DND-41 (cell line): ENCODE data around the gene FLVCR2.

Source experiments
- ATAC-seq: fragments of 200-7000 bp; cut with Tn5 transposase; 3 replicates; pipeline ENCODE4 v1.9.1; 2021; ENCODE audit warnings: low read depth; ENCODE audit not compliant: insufficient read depth
- DNase-seq: peaks from one replicate; pipeline ENCODE4 v3.0.0-alpha.2; 2020
- H2AFZ ChIP-seq: 2 replicates; pipeline ENCODE4 v1.6.0; 2012; ENCODE audit warnings: low read depth, low read length
- H3K27ac ChIP-seq: 2 replicates; pipeline ENCODE4 v1.5.1; 2012; ENCODE audit warnings: low read length, inconsistent platforms
- H3K27me3 ChIP-seq: fragments of 200-600 bp; sonication (generic); 2 replicates; pipeline ENCODE4 v1.6.0; 2012; ENCODE audit warnings: low read length, mild to moderate bottlenecking, inconsistent platforms; ENCODE audit not compliant: insufficient read depth, poor library complexity
- H3K36me3 ChIP-seq: 2 replicates; pipeline ENCODE4 v1.5.1; 2012; ENCODE audit warnings: low read length, inconsistent platforms; ENCODE audit not compliant: insufficient read depth
- H3K4me1 ChIP-seq: 2 replicates; pipeline ENCODE4 v1.5.1; 2012; ENCODE audit warnings: mild to moderate bottlenecking, low read length; ENCODE audit not compliant: insufficient read depth
- H3K4me2 ChIP-seq: 2 replicates; pipeline ENCODE4 v1.6.0; 2012; ENCODE audit warnings: mild to moderate bottlenecking, moderate library complexity, low read length, inconsistent platforms; ENCODE audit not compliant: insufficient read depth
- H3K4me3 ChIP-seq, 2 experiments: fragments of 200-600 bp in 1 of 2; shearing (Covaris generic) in 1 of 2; 2 replicates each; pipeline ENCODE4 v1.5.1; 2012 to 2016; ENCODE audit warnings: inconsistent platforms in 2 of 2, low read length in 2 of 2, mild to moderate bottlenecking in 2 of 2, low read depth in 1 of 2, moderate library complexity in 1 of 2
- H3K79me2 ChIP-seq: 2 replicates; pipeline ENCODE4 v1.6.0; 2012; ENCODE audit warnings: low read length, inconsistent platforms; ENCODE audit not compliant: insufficient read depth
- H3K9ac ChIP-seq: 2 replicates; pipeline ENCODE4 v1.6.0; 2012; ENCODE audit warnings: low read depth, mild to moderate bottlenecking, inconsistent platforms, low read length, moderate library complexity
- H3K9me3 ChIP-seq: 2 replicates; pipeline ENCODE4 v1.5.1; 2012; ENCODE audit warnings: low read length, moderate library complexity, mild to moderate bottlenecking, inconsistent platforms; ENCODE audit not compliant: insufficient read depth, severe bottlenecking
- H4K20me1 ChIP-seq: 2 replicates; pipeline ENCODE4 v1.6.0; 2012; ENCODE audit warnings: low read length; ENCODE audit not compliant: insufficient read depth
- CTCF ChIP-seq: IDR thresholded peaks from 2 replicates; pipeline ENCODE4 v1.5.1; 2012; ENCODE audit warnings: borderline replicate concordance, low read length, moderate library complexity, mild to moderate bottlenecking; ENCODE audit not compliant: poor library complexity, severe bottlenecking; ENCODE audit errors: extremely low read depth
- EZH2 ChIP-seq: IDR thresholded peaks from 3 replicates; pipeline ENCODE4 v1.6.1; 2012; ENCODE audit warnings: borderline replicate concordance, low read depth, mild to moderate bottlenecking, moderate library complexity, low read length, inconsistent platforms; ENCODE audit not compliant: severe bottlenecking

FLVCR2 gene

DNA sequence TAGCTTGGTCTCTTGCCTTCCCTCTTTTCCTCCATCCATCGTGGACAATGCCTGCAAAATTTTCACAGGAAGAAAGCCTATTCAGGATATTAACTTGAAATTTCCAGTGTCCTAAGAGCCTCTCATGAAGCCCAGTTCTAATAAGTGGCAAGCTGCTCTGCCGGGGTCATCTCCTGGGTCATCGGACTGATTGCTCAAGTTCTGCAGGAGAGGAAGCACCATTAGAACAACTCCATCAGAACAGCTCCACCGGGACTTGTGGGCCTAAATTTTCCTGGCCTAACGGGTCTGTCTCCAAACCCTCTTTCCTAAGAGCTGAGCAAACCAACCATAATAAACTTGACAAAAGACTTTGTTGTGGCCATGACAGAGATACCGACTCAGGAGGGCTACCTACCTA lies 68.3 kb downstream of the FLVCR2 start:
- Histone ChIP-seq H3K9me3 (no peaks in the 10 kb centered on the region), H3K36me3 (peaks cover 33% of the 10 kb centered on the region), H3K4me3 (no peak overlapping the region), H3K27me3 (no peaks in the 10 kb centered on the region), H3K4me2 (no peak overlapping the region), H3K9ac (no peak overlapping the region), H3K4me1 (no peaks in the 10 kb centered on the region), H3K27ac (no peak overlapping the region), H3K79me2 (no peaks in the 10 kb centered on the region), H4K20me1 (no peaks in the 10 kb centered on the region), H2AFZ (no peak overlapping the region)
- no peak for ATAC-seq
- no peak for TF ChIP-seq EZH2
- no peak for TF ChIP-seq CTCF
- no peak for DNase-seq

DNA sequence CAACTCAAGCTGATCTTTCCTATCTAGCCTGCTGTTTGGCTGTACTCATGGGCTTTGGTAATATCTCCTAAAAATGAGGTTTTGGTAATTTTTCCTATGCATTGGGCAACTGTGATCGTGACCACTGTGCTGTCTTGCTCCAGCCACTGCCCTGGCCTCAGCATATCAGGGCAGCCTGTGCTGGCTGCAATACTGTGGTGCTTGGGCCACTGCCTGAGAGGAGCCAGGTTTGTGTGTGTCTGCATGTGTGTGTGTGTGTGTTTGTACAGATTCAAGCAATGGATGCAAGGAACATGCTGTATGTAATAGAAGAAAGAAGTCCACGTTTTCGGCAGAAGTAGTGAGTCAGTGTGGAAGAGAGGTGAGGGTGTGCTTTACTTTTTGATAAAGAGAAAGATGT lies 69.2 kb downstream of the FLVCR2 start:
- H3K79me2 ChIP-seq, result no peaks in the 10 kb centered on the region
- ATAC-seq (no peak), DNase-seq (no peak)
- H3K27ac ChIP-seq, result no peak overlapping the region
- H2AFZ ChIP-seq, result no peak overlapping the region
- no peak overlapping the region for H3K4me3 ChIP-seq
- H3K9me3 ChIP-seq, result no peaks in the 10 kb centered on the region
- H3K36me3 ChIP-seq, result peaks cover 40% of the 10 kb centered on the region
- no peak overlapping the region for H3K4me2 ChIP-seq
- no peaks in the 10 kb centered on the region for H4K20me1 ChIP-seq
- H3K4me1 ChIP-seq, result no peaks in the 10 kb centered on the region
- H3K27me3 ChIP-seq, result no peaks in the 10 kb centered on the region
- TF ChIP-seq EZH2 (no peak), CTCF (no peak)
- H3K9ac ChIP-seq, result no peak overlapping the region

- H3K27ac ChIP-seq, result no peak overlapping the region
Measured at GRCh38 chr14:75648066-75648838, 69.8 kb downstream of the FLVCR2 start.

More at GRCh38 chr14:75648066-75648838, 69.8 kb downstream of the FLVCR2 start:
- Histone ChIP-seq H3K9me3 (no peaks in the 10 kb centered on the region), H3K36me3 (peaks cover 44% of the 10 kb centered on the region), H3K27me3 (no peaks in the 10 kb centered on the region), H3K4me2 (no peak overlapping the region), H3K4me3 (no peak overlapping the region), H3K4me1 (no peaks in the 10 kb centered on the region), H4K20me1 (no peaks in the 10 kb centered on the region), H2AFZ (no peak overlapping the region), H3K79me2 (no peaks in the 10 kb centered on the region), H3K9ac (no peak overlapping the region)
- ATAC-seq (no peak), DNase-seq (no peak)
- no peak for TF ChIP-seq CTCF
- no peak for TF ChIP-seq EZH2
